Endodermal cell (in vitro differentiated cells): ENCODE data around the gene SDK1. TPM values are rescaled to one million over a fixed set of nuclear protein-coding genes. Genes with fewer than 3 reads are reported as not detected.

Experiments
- DNase-seq: peaks from one replicate; pipeline ENCODE4 v3.0.0-alpha.2; 2017
- H3K27ac ChIP-seq: 2 replicates; pipeline ENCODE4 v1.5.1; 2013; ENCODE audit warnings: mild to moderate bottlenecking, low read depth, low read length, moderate library complexity
- H3K27me3 ChIP-seq: 2 replicates; pipeline ENCODE4 v1.6.1; 2013; ENCODE audit warnings: mild to moderate bottlenecking, low read length, moderate library complexity; ENCODE audit not compliant: insufficient read depth, control insufficient read depth, poor library complexity, severe bottlenecking
- H3K36me3 ChIP-seq: 2 replicates; pipeline ENCODE4 v1.7.0; 2013; ENCODE audit warnings: mild to moderate bottlenecking, low read length, moderate library complexity; ENCODE audit not compliant: control insufficient read depth, insufficient read depth
- H3K4me1 ChIP-seq: one replicate; pipeline ENCODE4 v1.7.0; 2013; ENCODE audit warnings: low read length; ENCODE audit not compliant: control insufficient read depth, insufficient read depth
- H3K4me3 ChIP-seq: 2 replicates; pipeline ENCODE4 v1.5.1; 2013; ENCODE audit warnings: mild to moderate bottlenecking, low read length, moderate library complexity
- H3K9ac ChIP-seq: 2 replicates; pipeline ENCODE4 v1.6.1; 2013; ENCODE audit warnings: mild to moderate bottlenecking, low read length, moderate library complexity; ENCODE audit not compliant: poor library complexity, severe bottlenecking; ENCODE audit errors: extremely low read depth
- H3K9me3 ChIP-seq: 2 replicates; pipeline ENCODE4 v1.6.1; 2013; ENCODE audit warnings: mild to moderate bottlenecking, low read length, moderate library complexity; ENCODE audit not compliant: control insufficient read depth
- H3K27ac Mint-ChIP-seq: 2 replicates; pipeline ENCODE4 v1.8.0; 2020; ENCODE audit warnings: mixed read lengths
- H3K27me3 Mint-ChIP-seq: 2 replicates; pipeline ENCODE4 v1.8.0; 2021; ENCODE audit warnings: mild to moderate bottlenecking, mixed read lengths; ENCODE audit not compliant: insufficient read depth
- H3K36me3 Mint-ChIP-seq: 2 replicates; pipeline ENCODE4 v1.8.0; 2020; ENCODE audit warnings: low read depth, mixed read lengths
- H3K4me1 Mint-ChIP-seq: 2 replicates; pipeline ENCODE4 v1.8.0; 2020; ENCODE audit warnings: mixed read lengths
- H3K4me3 Mint-ChIP-seq: 2 replicates; pipeline ENCODE4 v1.8.0; 2020; ENCODE audit warnings: mild to moderate bottlenecking, moderate library complexity, mixed read lengths
- H3K9me3 Mint-ChIP-seq: 2 replicates; pipeline ENCODE4 v1.8.0; 2020; ENCODE audit warnings: mild to moderate bottlenecking, mixed read lengths
- WGBS, 2 experiments: methylation state at CpG; one replicate each; pipeline versions ENCODE4 v1.1.5 to v1.1.7; 2013; ENCODE audit warnings: missing lambda C conversion rate in 2 of 2, mixed read lengths in 1 of 2; ENCODE audit not compliant: insufficient coverage in 1 of 2, insufficient read length in 1 of 2; 5-methylcytosine and 5-hydroxymethylcytosine counted together
- total RNA-seq, 2 donors: library from RNA; stranded (reverse); fragmentation: NEBNext Ultra II Directional in 1 of 2; extraction: Animal tissue kit (Norgen Biotek cat#: 25700) in 1 of 2; gene quantifications; 2 replicates in 1 of 2; 3 replicates in 1 of 2; pipeline ENCODE4 v1.2.1, GENCODE V29; 2021
- TF ChIP-seq, protein P1 (sequence below): fragments of 200-600 bp; sonication (generic); conservative IDR thresholded peaks from 2 replicates; pipeline ENCODE4 v1.5.0; 2021; ENCODE audit warnings: antibody characterized with exemption, mild to moderate bottlenecking

Gene SDK1
- total RNA-seq, 2 donors from 2014 or later, result 22.7 to 23.1 TPM

GRCh38 chr7:4172883-4173282, 871.8 kb downstream of the SDK1 start:
- H3K27ac ChIP-seq, result no peak overlapping the region
- H3K4me3 Mint-ChIP-seq, result no peak overlapping the region
- no peaks in the 10 kb centered on the region for H3K9me3 ChIP-seq
- H3K36me3 ChIP-seq, result no peaks in the 10 kb centered on the region
- H3K27me3 ChIP-seq, result no peaks in the 10 kb centered on the region
- H3K27me3 Mint-ChIP-seq, result no peaks in the 10 kb centered on the region
- H3K4me1 ChIP-seq, result no peaks in the 10 kb centered on the region
- no peaks in the 10 kb centered on the region for H3K9me3 Mint-ChIP-seq
- TF ChIP-seq, protein P1, sequence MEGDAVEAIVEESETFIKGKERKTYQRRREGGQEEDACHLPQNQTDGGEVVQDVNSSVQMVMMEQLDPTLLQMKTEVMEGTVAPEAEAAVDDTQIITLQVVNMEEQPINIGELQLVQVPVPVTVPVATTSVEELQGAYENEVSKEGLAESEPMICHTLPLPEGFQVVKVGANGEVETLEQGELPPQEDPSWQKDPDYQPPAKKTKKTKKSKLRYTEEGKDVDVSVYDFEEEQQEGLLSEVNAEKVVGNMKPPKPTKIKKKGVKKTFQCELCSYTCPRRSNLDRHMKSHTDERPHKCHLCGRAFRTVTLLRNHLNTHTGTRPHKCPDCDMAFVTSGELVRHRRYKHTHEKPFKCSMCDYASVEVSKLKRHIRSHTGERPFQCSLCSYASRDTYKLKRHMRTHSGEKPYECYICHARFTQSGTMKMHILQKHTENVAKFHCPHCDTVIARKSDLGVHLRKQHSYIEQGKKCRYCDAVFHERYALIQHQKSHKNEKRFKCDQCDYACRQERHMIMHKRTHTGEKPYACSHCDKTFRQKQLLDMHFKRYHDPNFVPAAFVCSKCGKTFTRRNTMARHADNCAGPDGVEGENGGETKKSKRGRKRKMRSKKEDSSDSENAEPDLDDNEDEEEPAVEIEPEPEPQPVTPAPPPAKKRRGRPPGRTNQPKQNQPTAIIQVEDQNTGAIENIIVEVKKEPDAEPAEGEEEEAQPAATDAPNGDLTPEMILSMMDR, result no peak
- DNase-seq, result no peak
- H3K4me1 Mint-ChIP-seq, result no peaks in the 10 kb centered on the region
- H3K9ac ChIP-seq, result no peak overlapping the region
- H3K27ac Mint-ChIP-seq, result no peak overlapping the region
- WGBS, 2 experiments, result 91 to 99% methylated on average over 10 to 12 of the region's 12 CpGs
- H3K36me3 Mint-ChIP-seq, result peaks cover 2% of the 10 kb centered on the region
- H3K4me3 ChIP-seq, result no peak overlapping the region

DNA sequence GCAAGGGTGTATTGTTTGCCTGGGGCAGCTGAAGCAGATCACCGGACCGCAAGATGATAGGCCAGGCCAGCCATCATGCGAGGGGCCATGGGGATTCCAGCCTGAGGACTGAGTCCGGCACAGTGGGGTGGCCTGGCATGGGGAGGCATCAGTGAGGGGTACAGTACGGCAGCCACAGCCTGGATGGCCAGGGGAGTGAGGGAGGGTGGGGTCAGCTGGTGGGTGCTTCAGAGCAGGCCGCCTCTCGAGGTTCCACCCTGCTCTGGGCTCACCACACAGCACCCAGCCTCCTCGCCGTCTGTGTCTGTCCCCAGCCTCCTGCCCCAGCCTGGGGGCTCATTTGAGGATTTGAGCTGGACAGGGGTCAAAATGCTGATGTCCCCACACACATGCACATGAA, 872.6 kb downstream of the SDK1 start:
- H3K27ac ChIP-seq, result no peak overlapping the region
- Mint-ChIP-seq H3K27ac (no peak overlapping the region), H3K9me3 (peaks cover 4% of the 10 kb centered on the region), H3K4me1 (no peaks in the 10 kb centered on the region), H3K4me3 (no peak overlapping the region), H3K27me3 (no peaks in the 10 kb centered on the region), H3K36me3 (peaks cover 7% of the 10 kb centered on the region)
- 80 to 93% methylated on average over 1 to 9 of the region's 9 CpGs for WGBS, 2 experiments
- TF ChIP-seq, protein P1, result no peak
- no peak for DNase-seq
- no peaks in the 10 kb centered on the region for H3K9me3 ChIP-seq
- H3K36me3 ChIP-seq, result no peaks in the 10 kb centered on the region
- no peaks in the 10 kb centered on the region for H3K27me3 ChIP-seq
- no peak overlapping the region for H3K9ac ChIP-seq
- no peak overlapping the region for H3K4me3 ChIP-seq
- H3K4me1 ChIP-seq, result no peaks in the 10 kb centered on the region

DNA sequence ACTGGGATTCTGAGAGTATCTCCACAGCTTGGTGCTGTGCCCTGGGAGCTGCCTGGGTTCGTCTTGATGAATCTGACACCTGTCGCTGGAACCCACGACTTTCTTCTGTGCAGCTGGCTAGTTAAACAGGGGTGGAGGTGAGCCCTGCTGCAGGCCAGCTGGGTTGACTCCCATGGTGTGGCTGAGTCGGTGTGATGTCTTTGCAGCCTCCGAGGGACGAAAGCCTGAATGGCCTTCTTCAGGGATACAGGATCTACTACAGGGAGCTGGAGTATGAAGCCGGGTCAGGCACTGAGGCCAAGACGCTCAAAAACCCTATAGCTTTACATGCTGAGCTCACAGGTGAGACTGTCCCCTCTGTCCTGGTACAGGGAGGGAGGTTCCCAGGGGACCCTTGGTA, 873.0 kb downstream of the SDK1 start:
- no peak overlapping the region for H3K27ac Mint-ChIP-seq
- H3K27me3 ChIP-seq, result no peaks in the 10 kb centered on the region
- 90 to 100% methylated on average over 8 of the region's 8 CpGs for WGBS, 2 experiments

More for the DNA sequence above, 873.0 kb downstream of the SDK1 start:
- Mint-ChIP-seq H3K27me3 (no peaks in the 10 kb centered on the region), H3K4me3 (no peak overlapping the region), H3K4me1 (no peaks in the 10 kb centered on the region), H3K36me3 (peaks cover 9% of the 10 kb centered on the region), H3K9me3 (peaks cover 4% of the 10 kb centered on the region)
- H3K36me3 ChIP-seq, result no peaks in the 10 kb centered on the region
- TF ChIP-seq, protein P1, result no peak
- DNase-seq, result no peak
- H3K4me1 ChIP-seq, result no peaks in the 10 kb centered on the region
- no peak overlapping the region for H3K4me3 ChIP-seq
- no peaks in the 10 kb centered on the region for H3K9me3 ChIP-seq
- H3K9ac ChIP-seq, result no peak overlapping the region
- no peak overlapping the region for H3K27ac ChIP-seq
